NB4 (cell line): ENCODE measurements around the gene STK32C.

Experiments used
- MYC ChIP-seq: IDR thresholded peaks from 2 replicates; pipeline ENCODE4 v1.6.1; 2011; ENCODE audit warnings: low read depth, low read length
- POLR2A ChIP-seq: IDR thresholded peaks from 2 replicates; pipeline ENCODE4 v1.6.1; 2011; ENCODE audit warnings: mild to moderate bottlenecking; ENCODE audit not compliant: insufficient read length; ENCODE audit errors: extremely low read depth
- TF ChIP-seq, protein P1 (sequence below): IDR thresholded peaks from one replicate; pipeline ENCODE4 v1.5.1; 2012; ENCODE audit warnings: low read depth, low read length

DNA sequence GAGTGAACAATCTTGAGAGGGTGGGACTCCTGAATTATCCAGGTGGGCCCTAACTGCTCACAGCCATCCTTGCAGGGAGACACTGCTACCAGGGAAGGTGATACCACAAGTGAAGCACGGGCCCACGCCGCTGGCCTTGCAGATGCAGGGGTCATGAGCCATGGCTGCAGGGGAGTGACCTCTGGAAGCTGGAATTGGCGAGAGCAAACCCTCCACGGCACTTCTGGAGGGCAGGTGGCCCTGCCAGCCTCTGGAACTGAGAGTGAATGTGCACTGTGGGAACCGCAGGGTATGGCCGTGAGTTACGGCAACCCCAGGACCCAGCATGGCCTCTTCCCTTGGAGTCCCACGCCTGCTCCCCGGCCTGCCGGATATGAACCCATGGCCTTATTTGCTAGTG is 37.5 kb downstream of the STK32C start:
- TF ChIP-seq POLR2A (no peak), MYC (no peak)
- TF ChIP-seq, protein P1, sequence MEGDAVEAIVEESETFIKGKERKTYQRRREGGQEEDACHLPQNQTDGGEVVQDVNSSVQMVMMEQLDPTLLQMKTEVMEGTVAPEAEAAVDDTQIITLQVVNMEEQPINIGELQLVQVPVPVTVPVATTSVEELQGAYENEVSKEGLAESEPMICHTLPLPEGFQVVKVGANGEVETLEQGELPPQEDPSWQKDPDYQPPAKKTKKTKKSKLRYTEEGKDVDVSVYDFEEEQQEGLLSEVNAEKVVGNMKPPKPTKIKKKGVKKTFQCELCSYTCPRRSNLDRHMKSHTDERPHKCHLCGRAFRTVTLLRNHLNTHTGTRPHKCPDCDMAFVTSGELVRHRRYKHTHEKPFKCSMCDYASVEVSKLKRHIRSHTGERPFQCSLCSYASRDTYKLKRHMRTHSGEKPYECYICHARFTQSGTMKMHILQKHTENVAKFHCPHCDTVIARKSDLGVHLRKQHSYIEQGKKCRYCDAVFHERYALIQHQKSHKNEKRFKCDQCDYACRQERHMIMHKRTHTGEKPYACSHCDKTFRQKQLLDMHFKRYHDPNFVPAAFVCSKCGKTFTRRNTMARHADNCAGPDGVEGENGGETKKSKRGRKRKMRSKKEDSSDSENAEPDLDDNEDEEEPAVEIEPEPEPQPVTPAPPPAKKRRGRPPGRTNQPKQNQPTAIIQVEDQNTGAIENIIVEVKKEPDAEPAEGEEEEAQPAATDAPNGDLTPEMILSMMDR: no peak
